Epithelial cell of esophagus (primary cell): ENCODE data around the gene ABLIM1.

Experiments used
- DNase-seq: peaks from one replicate; pipeline ENCODE4 v3.0.0; 2010; ENCODE audit warnings: low read depth
- H3K4me3 ChIP-seq: 2 replicates; pipeline ENCODE4 v1.5.1; 2011; ENCODE audit warnings: mild to moderate bottlenecking, low read length, control low read depth
- TF ChIP-seq, protein P1 (sequence below): IDR thresholded peaks from 2 replicates; pipeline ENCODE4 v1.5.1; 2011; ENCODE audit warnings: low read depth, mild to moderate bottlenecking, low read length, control low read depth, inconsistent platforms; ENCODE audit not compliant: insufficient read depth; ENCODE audit errors: missing control alignments

Gene ABLIM1

DNA sequence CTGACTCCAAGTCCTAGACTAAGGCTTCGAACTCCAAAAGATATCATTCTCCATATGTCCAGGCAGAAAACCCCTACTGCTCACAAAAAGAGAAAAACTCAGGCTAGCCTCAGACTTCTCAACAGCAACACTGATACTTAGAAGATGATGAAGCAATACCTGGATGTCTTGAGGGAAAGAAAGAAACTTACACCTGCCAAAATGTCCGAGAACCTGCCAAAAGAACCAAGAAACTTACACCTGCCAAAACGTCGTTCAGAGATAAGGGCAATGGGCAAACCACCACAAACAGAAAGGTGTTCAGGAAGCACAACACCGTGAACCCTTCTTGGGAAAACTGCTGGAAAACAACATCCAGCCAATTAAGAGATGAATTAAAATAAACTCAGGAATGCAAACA lies 15.3 kb downstream of the ABLIM1 start:
- TF ChIP-seq, protein P1, sequence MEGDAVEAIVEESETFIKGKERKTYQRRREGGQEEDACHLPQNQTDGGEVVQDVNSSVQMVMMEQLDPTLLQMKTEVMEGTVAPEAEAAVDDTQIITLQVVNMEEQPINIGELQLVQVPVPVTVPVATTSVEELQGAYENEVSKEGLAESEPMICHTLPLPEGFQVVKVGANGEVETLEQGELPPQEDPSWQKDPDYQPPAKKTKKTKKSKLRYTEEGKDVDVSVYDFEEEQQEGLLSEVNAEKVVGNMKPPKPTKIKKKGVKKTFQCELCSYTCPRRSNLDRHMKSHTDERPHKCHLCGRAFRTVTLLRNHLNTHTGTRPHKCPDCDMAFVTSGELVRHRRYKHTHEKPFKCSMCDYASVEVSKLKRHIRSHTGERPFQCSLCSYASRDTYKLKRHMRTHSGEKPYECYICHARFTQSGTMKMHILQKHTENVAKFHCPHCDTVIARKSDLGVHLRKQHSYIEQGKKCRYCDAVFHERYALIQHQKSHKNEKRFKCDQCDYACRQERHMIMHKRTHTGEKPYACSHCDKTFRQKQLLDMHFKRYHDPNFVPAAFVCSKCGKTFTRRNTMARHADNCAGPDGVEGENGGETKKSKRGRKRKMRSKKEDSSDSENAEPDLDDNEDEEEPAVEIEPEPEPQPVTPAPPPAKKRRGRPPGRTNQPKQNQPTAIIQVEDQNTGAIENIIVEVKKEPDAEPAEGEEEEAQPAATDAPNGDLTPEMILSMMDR = no peak
- no peak overlapping the region for H3K4me3 ChIP-seq
- DNase-seq = no peak

DNA sequence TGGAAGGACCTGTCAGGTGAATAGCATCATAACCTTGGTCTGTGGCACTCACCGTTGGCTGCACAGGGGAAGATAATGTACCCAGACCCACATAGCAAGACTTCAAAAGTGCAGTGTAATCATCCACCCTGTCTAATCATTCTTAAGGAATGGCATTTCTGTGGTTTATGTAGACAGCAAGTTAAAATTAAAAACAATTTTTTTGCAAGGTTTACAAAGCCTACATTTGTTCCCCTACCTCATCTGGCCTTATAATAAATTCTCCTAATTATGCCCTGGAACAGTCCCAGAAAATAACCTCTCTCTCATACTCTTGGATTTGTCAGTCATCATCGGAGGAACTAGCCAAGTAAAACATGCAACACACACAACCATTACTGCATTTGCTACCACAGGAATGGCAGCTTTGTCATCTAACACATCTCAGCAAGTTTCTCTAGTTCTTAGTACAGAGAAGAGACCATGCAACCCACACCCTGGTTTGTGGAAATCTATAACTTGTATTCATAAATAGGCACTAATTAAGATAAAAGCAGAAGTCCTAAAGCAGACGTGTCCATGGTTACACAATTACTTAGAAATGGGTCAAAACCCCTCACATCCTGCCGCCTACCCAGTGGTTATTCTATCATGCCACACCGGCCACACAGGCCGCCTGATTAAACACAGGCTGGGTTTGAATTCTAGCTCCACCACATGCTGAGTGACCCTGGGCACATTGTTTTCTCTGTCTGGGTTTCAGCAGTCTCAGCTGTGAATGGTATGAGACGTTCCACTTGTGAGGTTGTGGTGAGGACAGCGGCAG lies 19.1 kb downstream of the ABLIM1 start:
- no peak overlapping the region for H3K4me3 ChIP-seq
- DNase-seq = peak; percentile 45
- TF ChIP-seq, protein P1 = no peak

DNA sequence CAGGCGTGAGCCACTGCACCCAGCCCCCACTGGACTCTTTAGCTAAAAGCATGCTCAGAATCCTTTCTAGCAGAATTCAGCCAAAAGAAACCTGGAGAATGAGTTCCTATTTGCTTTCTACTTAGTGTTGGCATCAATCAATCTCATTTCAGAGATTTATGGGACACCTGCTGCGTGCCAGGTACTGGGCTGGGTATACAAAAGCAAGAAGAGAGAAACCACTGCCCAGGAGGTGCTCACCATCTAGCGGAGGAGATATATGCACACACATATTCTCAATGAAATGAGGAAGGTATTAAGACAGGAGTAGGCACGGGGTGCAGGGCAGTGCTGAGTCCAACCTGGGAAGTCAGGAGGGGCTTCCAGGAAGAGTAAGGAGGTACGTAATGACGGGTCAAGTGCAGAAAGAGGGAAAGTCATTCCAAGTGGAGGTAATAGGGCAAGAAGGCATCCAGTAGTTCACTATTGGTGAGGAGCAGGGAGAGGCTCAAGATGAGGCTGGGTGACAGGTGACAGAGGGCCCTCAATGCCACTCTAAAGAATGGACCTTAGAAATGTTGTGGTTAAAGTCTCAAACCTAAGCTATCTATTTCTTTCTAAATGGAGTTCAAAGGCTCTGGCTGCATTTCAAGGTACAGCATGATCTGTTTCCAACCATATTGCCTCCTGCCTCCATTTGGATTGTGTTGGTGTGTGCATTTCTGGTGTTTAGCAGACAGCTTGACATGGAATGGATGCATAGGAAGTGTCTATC lies 22.1 kb downstream of the ABLIM1 start:
- no peak for DNase-seq
- TF ChIP-seq, protein P1 = no peak
- no peak overlapping the region for H3K4me3 ChIP-seq

DNA sequence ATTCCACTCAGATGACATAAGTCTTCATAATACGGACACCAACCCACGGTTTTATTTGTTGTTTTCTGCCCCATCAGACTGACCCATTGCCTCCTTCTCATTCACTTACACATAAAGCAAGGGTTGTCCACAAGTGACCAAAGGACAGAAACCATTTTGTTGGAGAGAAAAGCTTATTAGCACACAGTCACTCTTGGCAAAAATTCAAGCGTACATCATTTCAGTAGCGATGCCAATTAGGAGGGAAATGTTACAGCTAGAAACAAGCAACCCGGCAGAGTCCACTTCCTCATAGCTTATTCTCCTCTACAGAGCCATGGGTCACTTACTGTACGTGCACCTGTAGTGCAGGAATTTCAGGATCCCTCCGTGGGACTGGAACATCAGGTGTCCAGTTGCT lies 23.0 kb downstream of the ABLIM1 start:
- TF ChIP-seq, protein P1 = no peak
- no peak for DNase-seq
- no peak overlapping the region for H3K4me3 ChIP-seq

DNA sequence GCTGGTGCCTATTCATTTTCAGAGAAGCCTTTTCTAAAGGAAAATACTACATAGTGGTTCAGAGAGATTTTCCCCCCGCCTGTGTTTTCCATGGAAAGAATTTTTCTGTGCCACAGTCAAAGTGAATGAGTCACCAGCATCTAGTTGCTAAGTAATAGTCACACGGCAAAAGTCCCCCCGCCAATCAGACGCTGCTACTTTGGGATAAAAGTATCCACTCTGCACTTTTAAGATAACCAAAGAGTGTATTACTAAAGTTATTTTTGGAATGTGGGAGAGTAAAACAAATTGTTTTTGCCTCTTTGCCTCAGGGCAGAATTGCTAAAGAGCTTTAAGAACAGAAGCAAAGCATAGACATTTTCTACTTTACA lies 23.5 kb downstream of the ABLIM1 start:
- peak; percentile 74 for DNase-seq
- TF ChIP-seq, protein P1 = no peak

DNA sequence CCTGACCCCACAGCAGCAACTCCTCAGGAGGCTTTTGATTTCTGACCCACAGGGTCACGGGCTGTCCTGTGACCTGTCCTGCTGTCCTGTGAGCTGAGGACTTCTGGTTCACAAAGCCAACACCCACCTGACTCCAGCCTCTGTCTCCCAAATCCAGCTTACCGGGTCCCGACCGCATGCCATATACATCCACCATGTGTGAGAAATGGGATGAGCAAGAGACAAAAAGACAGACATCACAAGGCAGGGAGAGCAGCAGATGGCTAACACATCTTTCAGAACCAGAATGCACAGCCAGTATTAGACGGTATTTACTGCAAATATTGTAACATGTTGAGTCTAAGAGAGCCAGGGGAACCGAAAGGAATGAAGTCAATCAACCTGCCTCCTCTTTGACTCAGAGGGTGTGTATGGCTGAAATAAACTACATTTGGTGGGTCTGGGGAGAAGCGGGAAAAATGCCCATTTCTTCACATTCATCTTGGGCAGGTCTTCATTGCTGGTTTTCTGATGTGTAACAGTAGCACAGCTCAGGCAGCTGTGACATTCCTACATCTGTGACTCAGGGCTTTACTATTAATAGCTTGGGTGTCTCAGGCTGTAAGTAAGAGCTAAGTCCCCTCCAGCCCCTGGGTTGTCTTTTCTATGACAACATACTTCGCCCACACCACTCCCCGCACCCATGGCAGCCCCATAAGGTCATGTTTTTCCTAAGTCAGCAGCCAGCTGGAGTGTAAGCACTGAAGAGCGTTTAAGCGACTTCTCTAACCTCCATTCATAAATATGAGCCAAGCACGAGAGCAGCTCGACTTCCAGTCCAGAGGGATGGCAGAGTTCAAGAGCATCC lies 25.0 kb downstream of the ABLIM1 start:
- no peak overlapping the region for H3K4me3 ChIP-seq
- TF ChIP-seq, protein P1 = no peak
- peak; percentile 78 for DNase-seq

More for the DNA sequence above, 23.5 kb downstream of the ABLIM1 start:
- H3K4me3 ChIP-seq = no peak overlapping the region
